GM18520 (cell line): Measurements from ENCODE around the gene VIPR2.

Experiments used
- ATAC-seq: cut with Tn5 transposase; IDR thresholded peaks from one replicate; pipeline ENCODE4 v1.9.1; 2021; ENCODE audit not compliant: unreplicated experiment

The VIPR2 gene

GRCh38 chr7:159121476-159121875 is 23.2 kb downstream of the VIPR2 start:
- no peak for ATAC-seq

GRCh38 chr7:159121068-159121467 is 23.6 kb downstream of the VIPR2 start:
- ATAC-seq: no peak

GRCh38 chr7:159120540-159120919 is 24.1 kb downstream of the VIPR2 start:
- no peak for ATAC-seq

- no peak for ATAC-seq
These were observed 24.7 kb downstream of the VIPR2 start for GRCh38 chr7:159119851-159120539.

GRCh38 chr7:159119026-159119741 is 25.5 kb downstream of the VIPR2 start:
- ATAC-seq: no peak

GRCh38 chr7:159118623-159119022 is 26.0 kb downstream of the VIPR2 start:
- ATAC-seq: no peak

- ATAC-seq: no peak
These were observed 26.5 kb downstream of the VIPR2 start for GRCh38 chr7:159118197-159118595.

GRCh38 chr7:159117366-159118196 is 27.1 kb downstream of the VIPR2 start:
- no peak for ATAC-seq

- ATAC-seq: no peak
These were observed 27.9 kb downstream of the VIPR2 start for GRCh38 chr7:159116581-159117339.

- ATAC-seq: no peak
These were observed 28.8 kb downstream of the VIPR2 start for GRCh38 chr7:159115601-159116501.

- no peak for ATAC-seq
These were observed 29.7 kb downstream of the VIPR2 start for GRCh38 chr7:159114981-159115380.

GRCh38 chr7:159114096-159114495 is 30.6 kb downstream of the VIPR2 start:
- ATAC-seq: no peak

- ATAC-seq: no peak
These were observed 31.6 kb downstream of the VIPR2 start for GRCh38 chr7:159113056-159113455.

- no peak for ATAC-seq
These were observed 32.3 kb downstream of the VIPR2 start for GRCh38 chr7:159112136-159113011.

GRCh38 chr7:159109653-159110035 is 35.0 kb downstream of the VIPR2 start:
- ATAC-seq: no peak

GRCh38 chr7:159108941-159109652 is 35.6 kb downstream of the VIPR2 start:
- ATAC-seq: no peak

- ATAC-seq: no peak
These were observed 36.2 kb downstream of the VIPR2 start for GRCh38 chr7:159108491-159108890.

- no peak for ATAC-seq
These were observed 37.3 kb downstream of the VIPR2 start for GRCh38 chr7:159107161-159107892.
